IgD-negative memory B cell (primary cell): Measurements from ENCODE around the gene SLC35A5. TPM values are rescaled to one million over a fixed set of nuclear protein-coding genes. Genes with fewer than 3 reads are reported as not detected.
A peak's percentile ranks its signal among the peaks of the same experiment; 100 is the strongest.
"Not testable (repeated sequence)": the region's sequence is repeated elsewhere in the genome, so short reads cannot be mapped to it uniquely, and the experiment has no call there.

Source experiments
- H3K27ac Mint-ChIP-seq, 3 donors: one replicate each; pipeline ENCODE4 v1.8.0; 2020 to 2022; ENCODE audit warnings: mild to moderate bottlenecking in 3 of 3, mixed read lengths in 3 of 3, moderate library complexity in 1 of 3
- H3K27me3 Mint-ChIP-seq: one replicate; pipeline ENCODE4 v1.8.0; 2021; ENCODE audit warnings: mixed read lengths
- H3K36me3 Mint-ChIP-seq: one replicate; pipeline ENCODE4 v1.8.0; 2020; ENCODE audit warnings: mild to moderate bottlenecking, mixed read lengths
- H3K4me1 Mint-ChIP-seq, 3 donors: one replicate each; pipeline ENCODE4 v1.8.0; 2020 to 2022; ENCODE audit warnings: mixed read lengths in 3 of 3, mild to moderate bottlenecking in 1 of 3
- H3K4me3 Mint-ChIP-seq, 4 donors: one replicate each; pipeline ENCODE4 v1.8.0; 2020 to 2022; ENCODE audit warnings: mild to moderate bottlenecking in 4 of 4, mixed read lengths in 4 of 4, moderate library complexity in 3 of 4
- H3K9me3 Mint-ChIP-seq, 3 donors: one replicate each; pipeline ENCODE4 v1.8.0; 2020 to 2021; ENCODE audit warnings: mixed read lengths in 3 of 3, mild to moderate bottlenecking in 1 of 3
- polyA plus RNA-seq: library from polyadenylated mRNA; unstranded; fragments of 300-500 nt; fragmentation: Illumina TruSeq; gene quantifications from one replicate; pipeline ENCODE4 v1.2.3, GENCODE V29; 2021

Gene SLC35A5
- polyA plus RNA-seq, 1 donor from 2014 or later, result 28.0 TPM

GRCh38 chr3:112560307-112560706, 1.5 kb upstream of the SLC35A5 start:
- peaks cover 4% of the 10 kb centered on the region for H3K36me3 Mint-ChIP-seq
- peak overlapping the region; percentile 95 to 100 (median 99) for H3K27ac Mint-ChIP-seq
- no peaks in the 10 kb centered on the region for H3K27me3 Mint-ChIP-seq
- peak overlapping the region; percentile 94 to 100 (median 98) for H3K4me3 Mint-ChIP-seq
- no peaks in the 10 kb centered on the region for H3K9me3 Mint-ChIP-seq
- peaks cover 36 to 50% (median 43%) of the 10 kb centered on the region in 3 donors for H3K4me1 Mint-ChIP-seq

DNA sequence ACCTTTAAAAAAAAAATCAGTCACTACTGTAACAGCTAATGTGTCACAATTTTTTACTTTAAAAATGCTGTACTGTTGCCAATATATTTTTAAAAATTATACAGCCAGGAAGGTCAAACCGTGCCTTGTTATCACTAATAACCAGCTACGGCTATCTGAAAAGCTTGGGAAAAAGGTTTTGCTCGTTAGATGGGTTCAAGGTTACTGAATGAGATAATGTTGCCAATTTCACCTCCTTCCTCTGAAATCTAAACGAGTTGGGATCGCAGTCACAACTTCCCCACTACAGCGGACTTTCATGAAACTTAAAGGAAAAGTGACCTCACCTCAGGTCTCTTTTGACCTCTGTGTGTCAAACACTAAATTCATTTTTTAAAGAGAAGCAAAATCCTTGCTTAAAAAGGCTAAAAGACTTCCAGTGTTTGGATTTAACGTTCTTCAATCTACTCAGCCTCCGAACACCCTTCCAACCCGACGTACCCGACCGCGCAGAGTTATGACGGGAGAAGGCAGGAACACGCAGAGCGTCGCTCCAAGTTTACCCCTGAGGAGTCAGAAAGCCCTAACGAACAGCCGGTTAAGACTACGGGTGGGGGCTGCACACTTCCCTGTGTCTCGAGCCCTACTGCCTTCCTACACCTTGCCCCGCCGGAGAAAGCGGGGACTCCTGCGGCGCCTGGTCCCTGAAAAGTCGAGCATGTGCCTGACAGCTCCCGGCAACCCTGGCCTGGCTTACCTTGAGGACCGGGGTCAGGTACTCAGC, 943 bp upstream of the SLC35A5 start:
- peak overlapping the region; percentile 94 to 100 (median 98) for H3K4me3 Mint-ChIP-seq
- no peaks in the 10 kb centered on the region for H3K9me3 Mint-ChIP-seq
- peaks cover 4% of the 10 kb centered on the region for H3K36me3 Mint-ChIP-seq
- H3K27me3 Mint-ChIP-seq, result no peaks in the 10 kb centered on the region
- peaks cover 30 to 45% (median 37%) of the 10 kb centered on the region in 3 donors for H3K4me1 Mint-ChIP-seq
- H3K27ac Mint-ChIP-seq, result peak overlapping the region; percentile 95 to 100 (median 99)

GRCh38 chr3:112561484-112561733, 436 bp upstream of the SLC35A5 start:
- Mint-ChIP-seq H3K36me3 (peaks cover 8% of the 10 kb centered on the region), H3K4me1 (peaks cover 28 to 46% (median 36%) of the 10 kb centered on the region in 3 donors), H3K27ac (peak overlapping the region; percentile 95 to 100 (median 99)), H3K27me3 (no peaks in the 10 kb centered on the region), H3K4me3 (peak overlapping the region; percentile 94 to 100 (median 98)), H3K9me3 (no peaks in the 10 kb centered on the region)

GRCh38 chr3:112564247-112564939, 2.5 kb downstream of the SLC35A5 start:
- peaks cover 13% of the 10 kb centered on the region for H3K36me3 Mint-ChIP-seq

GRCh38 chr3:112564940-112565305, 3.1 kb downstream of the SLC35A5 start:
- Mint-ChIP-seq H3K9me3 (no peaks in the 10 kb centered on the region), H3K27ac (no peak overlapping the region), H3K4me3 (no peak overlapping the region), H3K27me3 (no peaks in the 10 kb centered on the region), H3K36me3 (peaks cover 13% of the 10 kb centered on the region), H3K4me1 (peaks cover 22 to 44% (median 26%) of the 10 kb centered on the region in 3 donors)

More at GRCh38 chr3:112564247-112564939, 2.5 kb downstream of the SLC35A5 start:
- not testable (repeated sequence) for H3K4me3 Mint-ChIP-seq, H3K9me3 Mint-ChIP-seq, H3K27me3 Mint-ChIP-seq
- Mint-ChIP-seq H3K4me1 (peaks cover 24 to 50% (median 31%) of the 10 kb centered on the region in 3 donors), H3K27ac (peak overlapping the region in 1 of 3 donors; percentile 95)

- Mint-ChIP-seq H3K36me3 (peaks cover 16% of the 10 kb centered on the region), H3K4me3 (no peak overlapping the region), H3K9me3 (peaks cover 0 to 2% (median 0%) of the 10 kb centered on the region in 3 donors), H3K4me1 (peaks cover 9 to 25% (median 17%) of the 10 kb centered on the region in 3 donors), H3K27me3 (no peaks in the 10 kb centered on the region), H3K27ac (no peak overlapping the region)
These were observed 6.8 kb downstream of the SLC35A5 start for GRCh38 chr3:112568642-112569041.

DNA sequence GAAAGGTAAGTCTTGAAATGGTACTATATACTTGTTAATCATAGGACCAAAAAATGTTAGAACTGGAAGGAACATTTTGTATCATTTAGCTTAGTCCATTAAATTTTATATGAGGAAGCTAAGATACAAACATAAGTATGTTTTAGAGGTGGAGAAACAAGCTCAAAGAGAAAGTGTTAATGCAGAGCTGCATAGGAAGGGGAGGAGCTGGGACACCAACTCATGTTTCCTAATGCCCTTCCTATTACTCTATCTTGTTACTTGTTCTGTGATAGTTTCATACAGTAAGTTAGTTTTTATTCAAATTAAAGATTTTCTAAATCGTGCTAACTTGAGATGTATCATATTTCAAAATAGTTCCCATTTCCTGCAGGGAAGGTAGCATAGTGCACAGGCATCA, 7.4 kb downstream of the SLC35A5 start:
- Mint-ChIP-seq H3K27ac (no peak overlapping the region), H3K36me3 (peaks cover 17% of the 10 kb centered on the region), H3K4me1 (peaks cover 8 to 25% (median 12%) of the 10 kb centered on the region in 3 donors), H3K9me3 (peaks cover 0 to 2% (median 0%) of the 10 kb centered on the region in 3 donors), H3K4me3 (no peak overlapping the region), H3K27me3 (no peaks in the 10 kb centered on the region)

DNA sequence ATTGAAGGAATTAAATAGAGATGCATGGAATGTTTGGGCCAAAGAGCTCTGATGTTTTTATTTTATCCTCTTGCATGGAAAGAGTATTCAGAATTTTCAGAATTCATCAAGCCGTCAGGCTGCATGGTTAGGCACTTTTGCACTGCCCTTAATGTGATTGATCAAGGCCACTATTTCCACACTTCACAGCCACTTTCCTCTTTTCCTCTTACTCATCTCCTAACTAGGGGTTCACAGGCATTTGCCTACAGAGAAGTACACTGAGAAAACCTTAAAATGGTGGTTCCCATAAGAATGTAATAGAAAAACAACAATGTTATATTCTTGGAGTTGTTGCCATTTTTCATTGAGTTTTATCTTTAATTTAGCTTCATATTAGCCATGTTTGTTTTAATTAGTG, 10.9 kb downstream of the SLC35A5 start:
- peaks cover 14% of the 10 kb centered on the region for H3K36me3 Mint-ChIP-seq
- H3K4me1 Mint-ChIP-seq, result peaks cover 3 to 19% (median 12%) of the 10 kb centered on the region in 3 donors
- peak overlapping the region in 1 of 4 donors; percentile 21 for H3K4me3 Mint-ChIP-seq
- peaks cover 0 to 2% (median 0%) of the 10 kb centered on the region in 3 donors for H3K9me3 Mint-ChIP-seq
- peak overlapping the region in 1 of 3 donors; percentile 29 for H3K27ac Mint-ChIP-seq
- no peaks in the 10 kb centered on the region for H3K27me3 Mint-ChIP-seq

GRCh38 chr3:112579232-112579631, 17.4 kb downstream of the SLC35A5 start:
- Mint-ChIP-seq H3K4me3 (peak overlapping the region in 2 of 4 donors; percentile 2 to 53), H3K4me1 (peaks cover 11 to 24% (median 15%) of the 10 kb centered on the region in 3 donors), H3K27ac (peak overlapping the region; percentile 25 to 96 (median 28)), H3K9me3 (no peaks in the 10 kb centered on the region), H3K36me3 (peaks cover 12% of the 10 kb centered on the region), H3K27me3 (no peaks in the 10 kb centered on the region)

- peaks cover 11 to 24% (median 15%) of the 10 kb centered on the region in 3 donors for H3K4me1 Mint-ChIP-seq
- peaks cover 12% of the 10 kb centered on the region for H3K36me3 Mint-ChIP-seq
- no peaks in the 10 kb centered on the region for H3K9me3 Mint-ChIP-seq
- H3K4me3 Mint-ChIP-seq, result peak overlapping the region in 2 of 4 donors; percentile 2 to 53
- H3K27me3 Mint-ChIP-seq, result no peaks in the 10 kb centered on the region
- peak overlapping the region; percentile 25 to 96 (median 28) for H3K27ac Mint-ChIP-seq
These were observed 17.9 kb downstream of the SLC35A5 start for GRCh38 chr3:112579697-112580096.

- Mint-ChIP-seq H3K27ac (no peak overlapping the region), H3K4me1 (peaks cover 17 to 31% (median 25%) of the 10 kb centered on the region in 3 donors), H3K9me3 (no peaks in the 10 kb centered on the region), H3K36me3 (peaks cover 12% of the 10 kb centered on the region), H3K27me3 (no peaks in the 10 kb centered on the region), H3K4me3 (no peak overlapping the region)
These were observed 20.5 kb downstream of the SLC35A5 start for GRCh38 chr3:112582244-112582874.

DNA sequence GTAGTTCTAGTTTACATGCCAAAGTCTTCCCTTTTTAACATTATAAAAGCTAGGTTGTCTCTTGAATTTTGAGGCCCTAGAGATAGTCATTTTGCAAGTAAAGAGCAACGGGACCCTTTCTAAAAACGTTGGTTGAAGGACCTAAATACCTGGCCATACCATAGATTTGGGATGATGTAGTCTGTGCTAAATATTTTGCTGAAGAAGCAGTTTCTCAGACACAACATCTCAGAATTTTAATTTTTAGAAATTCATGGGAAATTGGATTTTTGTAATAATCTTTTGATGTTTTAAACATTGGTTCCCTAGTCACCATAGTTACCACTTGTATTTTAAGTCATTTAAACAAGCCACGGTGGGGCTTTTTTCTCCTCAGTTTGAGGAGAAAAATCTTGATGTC, 21.3 kb downstream of the SLC35A5 start:
- Mint-ChIP-seq H3K9me3 (no peaks in the 10 kb centered on the region), H3K36me3 (peaks cover 17% of the 10 kb centered on the region), H3K4me1 (peaks cover 20 to 32% (median 28%) of the 10 kb centered on the region in 3 donors), H3K4me3 (no peak overlapping the region), H3K27me3 (no peaks in the 10 kb centered on the region), H3K27ac (no peak overlapping the region)

DNA sequence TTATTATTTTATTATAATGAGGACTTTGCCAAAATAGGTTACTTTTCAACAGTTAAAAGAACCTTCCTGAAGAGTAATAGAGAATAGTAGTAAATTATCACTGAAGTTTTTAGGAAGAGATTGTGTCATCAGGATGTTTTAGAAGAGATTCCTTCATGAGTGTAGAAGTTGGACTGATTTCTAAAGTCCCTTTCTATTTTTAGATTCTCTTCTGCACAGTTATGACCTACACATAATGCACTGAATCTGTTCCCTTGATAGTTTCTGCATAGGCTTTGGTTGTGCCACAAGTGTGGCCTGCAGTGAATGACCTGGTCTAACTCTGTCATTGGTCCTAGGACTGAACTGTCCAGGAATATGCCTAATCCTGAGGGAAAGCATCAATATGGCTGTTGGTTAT, 23.9 kb downstream of the SLC35A5 start:
- H3K4me3 Mint-ChIP-seq, result no peak overlapping the region
- H3K4me1 Mint-ChIP-seq, result peaks cover 12 to 22% (median 18%) of the 10 kb centered on the region in 3 donors
- H3K27me3 Mint-ChIP-seq, result no peaks in the 10 kb centered on the region
- H3K36me3 Mint-ChIP-seq, result peaks cover 22% of the 10 kb centered on the region
- no peaks in the 10 kb centered on the region for H3K9me3 Mint-ChIP-seq
- H3K27ac Mint-ChIP-seq, result peak overlapping the region in 2 of 3 donors; percentile 21 to 39

DNA sequence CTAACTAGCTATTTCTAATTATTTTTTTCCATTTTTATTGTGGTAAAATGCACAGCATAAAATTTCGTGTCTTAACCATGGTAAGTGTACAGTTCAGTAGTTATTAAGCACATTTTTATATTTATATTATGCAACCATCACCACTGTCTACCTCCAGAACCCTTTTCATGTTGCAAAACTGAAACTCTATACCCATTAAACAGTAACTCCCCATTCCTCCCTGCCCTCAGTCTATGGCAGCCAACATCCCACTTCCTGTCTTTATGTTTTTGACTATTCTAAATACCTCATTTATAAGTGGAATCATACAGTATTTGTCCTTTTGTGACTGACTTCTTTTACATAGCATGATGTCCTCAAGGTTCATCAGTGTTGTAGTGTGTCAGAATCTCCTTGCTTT, 25.5 kb downstream of the SLC35A5 start:
- H3K4me1 Mint-ChIP-seq, result peaks cover 11 to 23% (median 19%) of the 10 kb centered on the region in 3 donors

GRCh38 chr3:112593258-112593657, 31.4 kb downstream of the SLC35A5 start:
- Mint-ChIP-seq H3K36me3 (peaks cover 25% of the 10 kb centered on the region), H3K4me1 (peaks cover 8 to 9% (median 9%) of the 10 kb centered on the region in 3 donors), H3K27me3 (no peaks in the 10 kb centered on the region), H3K9me3 (peaks cover 0 to 4% (median 0%) of the 10 kb centered on the region in 3 donors), H3K4me3 (no peak overlapping the region), H3K27ac (no peak overlapping the region)

More for the DNA sequence above, 25.5 kb downstream of the SLC35A5 start:
- H3K9me3 Mint-ChIP-seq, result no peaks in the 10 kb centered on the region
- H3K4me3 Mint-ChIP-seq, result no peak overlapping the region
- peak overlapping the region in 1 of 3 donors; percentile 20 for H3K27ac Mint-ChIP-seq
- peaks cover 25% of the 10 kb centered on the region for H3K36me3 Mint-ChIP-seq
- no peaks in the 10 kb centered on the region for H3K27me3 Mint-ChIP-seq
